OCI-LY1 (cell line): Measurements from ENCODE around the gene RBMX.

ENCODE experiments used
- CTCF ChIP-seq: fragments of 200-600 bp; sonication (generic), shearing (Covaris generic); IDR thresholded peaks from 2 replicates; pipeline ENCODE4 v1.5.1; 2017; ENCODE audit warnings: mild to moderate bottlenecking, antibody characterized with exemption, low read length, moderate library complexity, mixed read lengths
- EZH2 ChIP-seq: fragments of 200-600 bp; sonication (generic), shearing (Covaris generic); IDR thresholded peaks from 2 replicates; pipeline ENCODE4 v1.8.0; 2017; ENCODE audit warnings: borderline replicate concordance, mixed run types, mild to moderate bottlenecking, antibody characterized with exemption, low read length, moderate library complexity, mixed read lengths

- TF ChIP-seq CTCF (no peak), EZH2 (no peak)
Measured at GRCh38 chrX:136861877-136862276, 18.6 kb downstream of the RBMX start.
